GM21529 (cell line): Measurements from ENCODE around the gene DDI2.
"Not testable (repeated sequence)": the region's sequence is repeated elsewhere in the genome, so short reads cannot be mapped to it uniquely, and the experiment has no call there.

Experiments used
- ATAC-seq: cut with Tn5 transposase; IDR thresholded peaks from one replicate; pipeline ENCODE4 v1.9.1; 2021; ENCODE audit not compliant: unreplicated experiment

The DDI2 gene

DNA sequence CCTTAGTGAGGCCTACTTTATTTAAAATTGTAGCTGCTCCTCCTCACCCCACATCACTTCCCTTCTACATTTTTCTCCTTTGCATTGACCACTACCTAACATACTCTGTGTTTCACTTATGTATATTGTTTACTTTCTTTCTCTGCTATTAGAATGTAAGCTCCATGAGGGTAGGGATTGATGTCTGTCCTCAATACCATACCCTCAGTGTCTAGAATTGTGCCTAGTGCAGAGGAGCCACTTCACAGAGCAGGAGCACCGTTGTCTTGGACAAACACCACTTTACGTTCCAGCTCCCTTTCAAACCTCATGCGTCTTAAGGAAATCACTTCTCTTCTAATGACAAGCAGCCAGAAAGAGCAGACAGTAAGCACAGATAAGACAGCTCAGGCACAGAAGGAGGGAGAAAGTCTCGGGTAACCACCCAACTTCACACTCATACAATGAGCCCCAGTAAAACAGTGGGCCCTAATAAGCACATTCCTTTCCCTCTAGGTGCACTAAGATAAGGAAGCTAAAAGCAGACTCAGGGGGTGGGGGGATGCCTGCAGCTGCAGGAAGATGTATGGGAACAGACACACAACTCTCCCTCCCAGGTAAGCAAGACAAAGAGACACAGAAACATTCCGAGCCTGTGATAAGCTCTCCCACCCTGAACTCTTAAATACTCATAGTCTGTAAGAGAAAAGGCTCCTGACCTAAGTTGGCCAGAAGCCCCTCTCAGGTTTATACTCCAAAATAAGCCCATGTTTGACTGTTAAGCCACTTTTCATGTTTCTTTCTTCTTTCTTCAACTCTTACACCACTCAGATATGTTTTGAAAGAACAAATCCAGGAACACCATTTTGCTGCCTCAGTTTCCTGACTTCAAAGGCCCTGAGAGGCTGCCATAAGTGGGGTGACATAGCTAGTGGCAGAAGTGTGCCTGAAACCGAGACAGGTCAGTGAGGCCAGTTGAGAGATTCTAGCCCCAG is 59.7 kb downstream of the DDI2 start:
- no peak for ATAC-seq

DNA sequence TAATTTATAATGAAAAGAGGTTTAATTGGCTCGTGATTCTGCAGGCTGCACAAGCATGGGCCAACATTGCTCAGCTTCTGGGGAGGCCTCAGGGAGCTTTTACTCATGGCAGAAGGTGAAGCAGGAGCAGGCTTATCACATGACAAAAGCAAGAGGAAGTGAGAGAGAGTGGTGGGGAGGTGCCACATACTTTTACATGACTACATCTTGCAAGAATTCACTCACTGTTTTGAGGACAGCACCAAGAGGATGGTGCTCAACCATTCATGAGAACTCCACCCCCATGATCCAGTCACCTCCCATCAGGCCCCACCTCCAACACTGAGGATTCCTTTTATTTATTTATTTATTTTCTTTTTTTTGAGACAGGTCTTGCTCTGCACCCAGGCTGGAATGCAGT is 61.3 kb downstream of the DDI2 start:
- no peak for ATAC-seq

DNA sequence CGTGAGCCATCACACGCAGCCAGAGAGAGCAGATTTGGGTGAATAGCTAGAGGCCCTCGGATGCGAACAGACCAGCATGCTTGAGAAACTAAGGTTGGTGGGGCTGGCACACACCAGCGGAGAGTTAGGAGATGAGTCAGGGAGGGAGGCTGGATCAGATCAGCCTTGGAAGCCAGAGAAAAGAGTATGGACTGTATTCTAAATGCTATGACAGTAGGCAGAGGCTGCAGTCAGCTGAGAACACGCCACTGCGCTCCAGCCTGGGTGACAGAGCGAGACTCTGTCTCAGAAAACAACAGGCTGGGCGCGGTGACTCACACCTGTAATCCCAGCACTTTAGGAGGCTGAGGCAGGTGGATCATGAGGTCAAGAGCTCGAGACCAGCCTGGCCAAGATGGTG is 62.9 kb downstream of the DDI2 start:
- ATAC-seq: no peak

GRCh38 chr1:15680561-15681348 is 63.5 kb downstream of the DDI2 start:
- no peak for ATAC-seq

DNA sequence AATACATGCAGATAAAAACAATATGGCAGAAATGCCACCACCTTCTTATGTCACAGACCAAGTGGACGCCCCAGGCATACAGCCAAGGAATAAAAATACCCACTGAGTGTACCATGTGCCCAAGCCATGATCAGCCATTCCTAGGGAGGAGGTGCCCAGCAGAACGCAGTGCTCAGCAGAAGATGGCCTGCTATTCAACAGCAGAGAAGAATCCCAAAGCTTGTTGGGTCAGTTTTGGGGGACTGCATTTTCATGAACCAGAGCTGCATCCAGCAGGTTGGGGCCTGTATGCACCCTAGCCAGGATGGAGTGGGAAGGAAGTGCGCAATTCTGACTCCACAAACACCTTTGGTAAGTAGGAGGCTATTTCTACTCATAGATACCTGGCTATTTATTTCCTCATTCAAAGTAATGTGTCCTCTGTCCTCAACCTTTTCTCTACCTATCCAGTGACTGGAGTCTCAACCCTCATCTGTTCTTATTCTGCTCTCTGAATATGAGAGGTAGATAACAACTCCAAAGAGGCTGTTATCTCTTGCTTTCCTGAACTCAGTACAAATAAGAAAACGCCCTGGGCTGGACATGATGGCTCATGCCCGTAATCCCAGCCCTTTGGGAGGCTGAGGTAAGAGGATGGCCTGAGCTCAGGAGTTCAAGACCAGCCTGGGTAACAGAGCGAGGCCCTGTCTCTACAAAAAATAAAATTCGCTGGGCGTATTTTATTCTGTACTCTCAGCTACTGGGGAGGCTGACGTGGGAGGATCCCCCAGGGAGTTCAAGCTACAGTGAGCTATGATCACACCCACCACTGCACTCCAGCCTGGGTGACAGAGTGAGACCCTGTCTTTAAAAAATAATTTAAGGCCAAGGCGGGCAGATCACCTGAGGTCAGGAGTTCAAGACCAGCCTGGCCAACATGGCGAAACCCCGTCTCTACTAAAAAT is 64.4 kb downstream of the DDI2 start:
- no peak for ATAC-seq

- ATAC-seq: no peak
These were observed 65.7 kb downstream of the DDI2 start for GRCh38 chr1:15682936-15683341.

DNA sequence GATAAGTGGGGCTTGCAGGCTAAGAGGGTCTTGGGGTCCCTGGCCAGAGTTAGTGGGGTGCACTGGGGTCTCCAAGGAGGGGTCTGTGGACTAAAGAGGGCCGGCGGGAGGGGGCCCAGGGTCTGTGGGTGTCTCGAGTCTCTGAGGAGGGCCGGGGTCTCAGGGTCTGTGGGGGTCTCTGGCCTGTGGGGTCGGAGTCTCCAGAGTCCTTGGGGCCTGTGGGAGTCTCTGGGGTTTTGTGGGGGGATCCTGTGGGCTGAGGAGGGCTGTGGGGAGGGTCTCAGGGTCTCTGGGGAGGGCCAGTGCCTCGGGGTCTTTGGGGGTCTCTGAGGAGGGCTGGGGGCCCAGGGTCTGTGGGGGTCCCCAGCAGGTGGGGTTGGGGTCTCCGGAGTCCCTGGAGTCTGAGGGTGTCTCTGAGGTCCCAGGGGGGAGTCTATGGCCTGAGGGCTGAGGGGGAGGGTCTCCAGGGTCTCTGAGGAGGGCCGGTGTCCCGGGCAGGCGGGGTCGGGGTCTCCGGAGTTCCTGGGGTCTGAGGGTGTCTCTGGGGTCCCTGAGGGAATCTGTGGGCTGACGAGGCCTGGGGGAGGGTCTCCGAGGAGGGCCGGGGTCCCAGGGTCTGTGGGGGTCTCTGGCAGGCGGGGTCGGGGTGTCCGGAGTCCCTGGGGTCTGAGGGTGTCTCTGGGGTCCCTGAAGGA is 66.2 kb downstream of the DDI2 start:
- ATAC-seq: no peak

DNA sequence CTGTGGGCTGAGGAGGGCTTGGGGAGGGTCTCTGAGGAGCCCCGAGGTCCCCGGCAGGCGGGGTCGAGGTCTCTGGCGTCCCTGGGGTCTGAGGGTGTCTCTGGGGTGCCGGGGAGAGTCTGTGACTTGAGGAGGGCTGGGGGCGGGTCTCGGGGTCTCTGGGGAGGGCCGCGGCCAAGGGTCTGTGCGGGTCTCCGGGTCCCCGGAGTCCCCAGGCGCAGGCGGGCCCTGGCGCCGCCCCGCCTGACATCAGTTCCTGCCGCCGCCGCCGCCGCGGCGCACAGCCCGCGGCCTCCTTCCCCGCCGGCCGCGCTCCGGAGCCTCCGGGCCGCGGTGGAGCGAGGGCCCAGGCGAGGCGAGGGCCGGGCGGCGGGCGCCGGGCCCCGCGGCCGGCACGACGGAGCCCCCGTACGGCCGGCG is 66.8 kb downstream of the DDI2 start, which contains the start of gene PLEKHM2:
TSS of gene PLEKHM2 (plus strand) at position 279 of the 420 bp plus-strand sequence. CDS start 239 bp downstream, outside the sequence.
- peak; percentile 53 for ATAC-seq

DNA sequence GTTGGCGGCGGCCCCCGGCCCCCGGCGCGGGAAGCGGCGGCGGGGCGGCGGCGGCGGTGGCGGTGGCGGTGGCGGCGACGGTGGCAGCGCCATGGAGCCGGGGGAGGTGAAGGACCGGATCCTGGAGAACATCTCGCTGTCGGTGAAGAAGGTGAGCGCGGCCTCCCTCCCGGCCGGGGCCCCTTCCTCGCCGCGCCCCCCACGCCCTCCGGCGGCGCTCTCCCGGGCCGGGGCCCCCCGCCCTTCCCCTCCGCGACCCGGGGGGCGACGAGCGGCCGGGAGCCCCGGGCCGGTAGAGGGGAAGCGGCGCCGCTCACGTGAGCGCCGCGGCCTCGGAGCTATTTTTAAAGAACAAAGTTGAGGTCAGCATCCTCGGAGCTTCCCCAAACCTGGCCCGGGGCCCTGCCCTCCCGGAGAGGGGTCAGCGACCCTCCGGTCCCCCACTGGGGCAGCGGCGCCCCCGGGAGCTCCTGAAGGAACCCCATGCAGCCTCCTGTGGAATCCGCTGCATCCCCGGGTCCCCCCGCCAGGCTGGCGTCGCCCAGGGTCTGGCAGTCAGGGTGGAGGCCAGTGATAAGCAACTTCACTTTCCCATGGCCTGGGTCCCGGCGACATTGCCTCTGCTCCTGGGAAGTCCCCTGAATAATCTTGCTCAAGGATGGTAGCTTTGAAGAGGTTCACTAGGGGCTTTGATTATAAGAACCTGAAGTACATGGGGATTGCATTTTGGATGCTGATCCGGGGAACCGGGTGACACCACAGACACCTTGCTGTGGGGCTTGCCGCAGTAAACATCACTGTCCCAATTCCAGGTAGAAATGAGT is 67.4 kb downstream of the DDI2 start:
- ATAC-seq: peak; percentile 35

DNA sequence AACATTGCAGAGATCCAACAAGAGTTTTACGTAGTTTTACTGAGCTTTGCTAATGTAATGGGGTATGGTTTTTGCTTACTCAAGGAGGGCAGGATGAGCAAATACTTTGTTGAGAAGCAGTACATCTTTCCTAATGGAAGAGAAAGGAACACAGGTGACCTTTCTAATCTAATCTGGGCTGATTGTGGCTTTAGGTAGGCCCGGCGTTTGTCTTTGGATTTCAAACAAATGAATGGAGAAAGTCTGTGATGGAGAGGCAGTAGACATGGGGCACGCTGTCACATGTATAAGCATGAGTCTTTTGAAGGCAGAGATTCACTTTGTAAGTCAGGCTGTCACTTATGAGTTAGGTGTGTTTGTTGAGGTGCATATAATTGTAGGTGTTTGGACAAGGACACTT is 68.6 kb downstream of the DDI2 start:
- no peak for ATAC-seq

- no peak for ATAC-seq
These were observed 70.2 kb downstream of the DDI2 start for GRCh38 chr1:15687446-15687845.

- no peak for ATAC-seq
These were observed 73.1 kb downstream of the DDI2 start for GRCh38 chr1:15690317-15690716.

GRCh38 chr1:15691434-15692032 is 74.3 kb downstream of the DDI2 start:
- no peak for ATAC-seq

DNA sequence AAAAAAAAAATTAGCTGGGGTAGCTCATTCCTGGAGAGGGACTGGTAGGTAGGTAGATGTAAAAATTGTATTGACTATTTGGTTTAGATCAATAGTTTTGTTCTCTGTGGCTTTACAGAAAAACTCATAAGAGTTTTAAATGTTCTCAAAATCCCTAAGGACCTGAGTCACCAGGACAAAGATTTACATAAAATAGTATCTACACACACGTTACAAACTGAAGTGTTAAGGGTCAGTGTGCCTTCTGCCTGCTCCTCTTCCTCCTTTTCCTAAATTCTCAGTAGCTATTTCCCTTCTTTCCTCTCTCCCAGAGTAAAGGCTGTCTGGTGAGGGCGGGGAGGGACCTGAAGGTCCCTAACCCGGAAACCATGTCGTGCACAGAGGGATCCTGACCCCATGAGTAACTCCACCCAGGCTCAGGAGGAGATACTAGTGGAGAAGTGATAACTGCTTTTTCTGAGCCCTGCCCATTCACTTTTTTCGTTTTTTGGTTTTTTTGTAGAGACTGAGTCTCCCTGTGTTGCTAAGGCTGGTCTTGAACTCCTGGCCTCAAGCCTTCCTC is 74.9 kb downstream of the DDI2 start:
- ATAC-seq: no peak

- no peak for ATAC-seq
These were observed 76.1 kb downstream of the DDI2 start for GRCh38 chr1:15693371-15693770.

DNA sequence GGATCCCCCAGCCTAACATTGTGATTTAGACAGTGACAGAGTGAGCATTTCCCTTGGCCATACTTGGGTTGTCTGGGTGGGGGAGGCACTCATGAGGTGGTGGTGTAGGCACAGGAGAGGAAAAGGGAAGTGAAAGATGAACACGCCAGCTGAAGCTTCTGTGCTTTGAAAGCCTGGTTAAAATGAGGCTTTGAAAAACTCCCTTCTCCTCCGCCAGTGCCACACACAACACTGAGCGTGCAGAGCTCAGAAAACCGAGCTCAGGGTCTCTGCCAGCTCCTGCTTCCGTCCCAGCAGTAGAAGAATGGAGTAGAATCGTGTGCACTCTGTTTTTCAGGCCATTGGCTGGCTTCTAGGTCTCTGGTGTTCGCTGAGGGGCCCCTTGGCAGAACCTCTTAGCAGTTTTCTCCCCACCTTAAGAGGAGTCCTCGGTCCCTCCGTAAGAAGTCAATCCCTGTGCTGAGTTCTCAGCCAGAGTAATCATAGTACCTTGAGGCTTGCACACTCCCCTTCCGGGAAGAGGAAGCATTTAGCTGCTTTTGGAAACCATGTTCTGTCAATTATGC is 79.8 kb downstream of the DDI2 start:
- peak; percentile 92 for ATAC-seq

DNA sequence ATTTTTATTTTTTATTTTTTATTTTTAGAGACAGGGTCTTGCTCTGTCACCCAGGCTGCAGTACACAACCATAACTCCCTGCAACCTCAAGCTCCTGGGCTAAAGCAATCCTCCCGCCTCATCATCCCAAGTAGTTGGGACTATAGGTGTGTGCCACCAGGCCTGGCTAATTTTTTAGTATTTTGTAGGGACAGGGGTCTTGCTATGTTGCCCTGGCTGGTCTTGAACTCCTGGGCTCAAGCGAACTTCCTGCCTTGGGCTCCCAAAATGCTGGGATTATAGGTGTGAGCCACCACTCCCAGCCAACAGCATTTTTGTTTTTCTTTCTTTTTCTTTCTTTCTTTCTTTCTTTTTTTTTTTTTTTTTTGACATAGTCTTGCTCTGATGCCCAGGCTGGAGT is 80.9 kb downstream of the DDI2 start:
- no peak for ATAC-seq

- ATAC-seq: not testable (repeated sequence)
These were observed 82.1 kb downstream of the DDI2 start for GRCh38 chr1:15699321-15699720.
